Measurements from ENCODE around the gene GFRA1. TPM values are rescaled to one million over a fixed set of nuclear protein-coding genes. Genes with fewer than 3 reads are reported as not detected.

Gene GFRA1
- total RNA-seq, 2 experiments from 2014 or later: not detected

DNA sequence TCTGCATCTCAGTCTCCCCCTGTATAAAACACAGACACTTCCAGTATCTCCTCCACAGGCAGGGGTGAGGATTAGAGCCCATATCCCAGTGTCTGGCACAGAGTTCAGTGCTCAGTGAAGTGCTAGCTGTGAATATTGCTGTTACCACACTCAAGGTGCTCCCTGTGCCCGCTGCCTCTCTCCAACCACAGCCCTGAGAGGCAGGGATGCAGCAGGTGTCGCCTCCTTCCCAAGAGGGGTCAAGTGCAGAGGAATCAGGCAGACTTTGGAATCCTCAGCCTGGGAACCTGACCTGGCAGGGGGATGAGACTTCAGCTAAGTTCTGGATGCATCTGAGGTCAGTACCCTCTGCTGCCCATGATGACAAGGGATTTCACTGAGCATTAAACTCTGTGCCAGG, 163.1 kb downstream of the GFRA1 start:
- ChIA-PET POLR2A (interaction anchor here (1.1 kb wide), 1 partner anchor 19 kb away, joined by 3 read pairs; no protein-coding TSS in a partner anchor), CTCF (no interaction called here)
- TF ChIP-seq, protein P1, sequence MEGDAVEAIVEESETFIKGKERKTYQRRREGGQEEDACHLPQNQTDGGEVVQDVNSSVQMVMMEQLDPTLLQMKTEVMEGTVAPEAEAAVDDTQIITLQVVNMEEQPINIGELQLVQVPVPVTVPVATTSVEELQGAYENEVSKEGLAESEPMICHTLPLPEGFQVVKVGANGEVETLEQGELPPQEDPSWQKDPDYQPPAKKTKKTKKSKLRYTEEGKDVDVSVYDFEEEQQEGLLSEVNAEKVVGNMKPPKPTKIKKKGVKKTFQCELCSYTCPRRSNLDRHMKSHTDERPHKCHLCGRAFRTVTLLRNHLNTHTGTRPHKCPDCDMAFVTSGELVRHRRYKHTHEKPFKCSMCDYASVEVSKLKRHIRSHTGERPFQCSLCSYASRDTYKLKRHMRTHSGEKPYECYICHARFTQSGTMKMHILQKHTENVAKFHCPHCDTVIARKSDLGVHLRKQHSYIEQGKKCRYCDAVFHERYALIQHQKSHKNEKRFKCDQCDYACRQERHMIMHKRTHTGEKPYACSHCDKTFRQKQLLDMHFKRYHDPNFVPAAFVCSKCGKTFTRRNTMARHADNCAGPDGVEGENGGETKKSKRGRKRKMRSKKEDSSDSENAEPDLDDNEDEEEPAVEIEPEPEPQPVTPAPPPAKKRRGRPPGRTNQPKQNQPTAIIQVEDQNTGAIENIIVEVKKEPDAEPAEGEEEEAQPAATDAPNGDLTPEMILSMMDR (IDR thresholded peaks at IDR 0.05): no peak
- Mint-ChIP-seq H3K27ac (no peak overlapping the region), H3K4me3 (no peak overlapping the region), H3K4me1 (ENCODE audit: low read depth) (no peaks in the 10 kb centered on the region), H3K9me3 (no peaks in the 10 kb centered on the region), H3K27me3 (no peaks in the 10 kb centered on the region), H3K36me3 (ENCODE audit: low read depth) (no peaks in the 10 kb centered on the region)
- no peak for DNase-seq
- no peak for ATAC-seq
- intact Hi-C loops (cut with micrococcal nuclease): no loop called here

DNA sequence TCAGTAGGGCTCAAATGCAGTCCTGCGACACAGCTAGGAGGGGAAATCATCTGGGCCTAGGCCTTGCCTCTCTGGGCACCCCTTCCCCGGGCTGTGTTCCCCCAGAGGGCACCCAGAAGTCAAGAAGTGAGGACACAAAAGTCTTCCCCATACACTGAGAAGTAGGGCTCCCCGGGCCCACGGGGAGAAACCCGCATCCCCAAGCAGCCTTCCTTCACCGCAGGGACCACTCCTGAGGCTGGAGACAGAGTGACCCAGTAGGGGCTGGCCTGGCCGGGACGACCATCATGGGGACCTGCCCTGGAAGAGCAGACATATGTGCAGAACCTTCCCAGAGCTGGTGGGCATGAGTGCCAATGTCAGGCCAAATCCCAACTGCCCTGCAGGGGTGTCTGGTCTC, 163.5 kb downstream of the GFRA1 start:
- POLR2A ChIA-PET: interaction anchor here (1.1 kb wide), 1 partner anchor 19 kb away, joined by 3 read pairs; no protein-coding TSS in a partner anchor
- CTCF ChIA-PET: no interaction called here
- Mint-ChIP-seq H3K27me3 (no peaks in the 10 kb centered on the region), H3K4me3 (no peak overlapping the region), H3K9me3 (no peaks in the 10 kb centered on the region), H3K4me1 (ENCODE audit: low read depth) (no peaks in the 10 kb centered on the region), H3K27ac (no peak overlapping the region), H3K36me3 (ENCODE audit: low read depth) (no peaks in the 10 kb centered on the region)
- DNase-seq (no peak), ATAC-seq (no peak)
- TF ChIP-seq, protein P1 (IDR thresholded peaks at IDR 0.05): no peak
- intact Hi-C loops (cut with micrococcal nuclease): no loop called here

DNA sequence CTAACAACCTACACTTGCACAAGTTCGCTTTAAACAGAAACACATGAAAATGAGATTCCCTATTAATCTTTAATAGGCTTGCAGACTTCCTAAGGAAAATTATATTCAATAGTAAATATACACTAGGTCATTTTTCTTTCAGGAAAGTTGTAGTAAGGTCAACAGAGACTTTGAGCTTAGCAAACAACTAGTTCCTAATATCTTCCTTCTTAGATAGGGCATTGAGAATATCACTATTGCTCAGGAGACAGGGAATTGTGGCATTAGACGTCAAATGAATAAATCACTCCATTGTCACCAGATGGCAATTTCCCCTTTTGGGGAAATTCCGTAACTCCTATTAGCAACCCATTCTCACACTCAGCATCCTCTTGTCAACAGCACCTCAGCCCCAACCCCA, 164.9 kb downstream of the GFRA1 start:
- ChIA-PET POLR2A (no interaction called here), CTCF (no interaction called here)

DNA sequence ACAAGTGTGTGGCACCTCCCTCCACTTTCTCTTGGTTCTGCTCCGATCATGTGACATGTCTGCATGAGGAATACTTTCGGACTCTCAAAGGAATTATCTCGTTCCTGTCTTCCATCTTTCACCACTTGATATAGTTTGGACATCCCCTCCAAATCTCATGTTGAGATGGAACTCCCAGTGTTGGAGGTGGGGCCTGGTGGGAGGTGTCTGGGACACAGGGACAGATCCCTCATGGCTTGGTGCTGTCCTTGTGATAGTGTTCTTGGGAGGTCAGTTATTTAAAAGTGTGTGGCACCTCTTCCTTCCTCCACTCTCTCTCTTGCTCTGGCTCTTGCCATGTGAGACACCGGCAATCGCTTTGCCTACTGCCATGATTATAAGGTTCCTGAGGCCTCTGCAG, 166.4 kb downstream of the GFRA1 start:
- Mint-ChIP-seq H3K4me1 (ENCODE audit: low read depth) (no peaks in the 10 kb centered on the region), H3K9me3 (no peaks in the 10 kb centered on the region), H3K4me3 (no peak overlapping the region), H3K36me3 (ENCODE audit: low read depth) (no peaks in the 10 kb centered on the region), H3K27me3 (no peaks in the 10 kb centered on the region), H3K27ac (no peak overlapping the region)
- intact Hi-C loops (cut with micrococcal nuclease): no loop called here
- no peak for DNase-seq
- ATAC-seq: no peak
- TF ChIP-seq, protein P1 (IDR thresholded peaks at IDR 0.05): no peak
- CTCF ChIA-PET: no interaction called here
- POLR2A ChIA-PET: no interaction called here

More for the DNA sequence above, 164.9 kb downstream of the GFRA1 start:
- ATAC-seq: no peak
- TF ChIP-seq, protein P1 (IDR thresholded peaks at IDR 0.05): no peak
- H3K4me3 Mint-ChIP-seq: no peak overlapping the region
- H3K27me3 Mint-ChIP-seq: no peaks in the 10 kb centered on the region
- no peaks in the 10 kb centered on the region for H3K36me3 Mint-ChIP-seq (ENCODE audit: low read depth)
- no peaks in the 10 kb centered on the region for H3K9me3 Mint-ChIP-seq
- H3K27ac Mint-ChIP-seq: no peak overlapping the region
- H3K4me1 Mint-ChIP-seq (ENCODE audit: low read depth): no peaks in the 10 kb centered on the region
- DNase-seq: no peak
- intact Hi-C loops (cut with micrococcal nuclease): no loop called here

DNA sequence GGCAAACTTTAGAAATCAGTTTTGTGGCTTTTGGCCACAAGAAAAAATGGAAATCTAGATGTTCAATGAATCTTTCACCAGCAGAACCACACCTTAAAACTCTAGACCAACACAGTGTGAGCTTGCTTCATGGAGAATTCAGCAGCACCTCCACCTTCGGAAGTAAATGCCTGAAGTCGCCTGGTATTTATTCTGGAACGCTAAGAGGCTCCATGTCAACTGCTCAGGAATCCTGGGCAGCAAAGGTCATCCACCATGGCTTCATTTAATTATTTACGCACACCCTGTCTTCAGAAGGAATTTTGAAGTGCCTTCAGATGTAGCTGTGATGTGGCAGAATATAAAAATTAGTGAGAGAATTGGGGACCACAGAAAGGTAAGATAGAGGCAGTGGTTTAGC, 167.7 kb downstream of the GFRA1 start:
- H3K4me3 Mint-ChIP-seq: no peak overlapping the region
- ChIA-PET CTCF (no interaction called here), POLR2A (no interaction called here)
- intact Hi-C loops (cut with micrococcal nuclease): no loop called here
- ATAC-seq (no peak), DNase-seq (no peak)
- TF ChIP-seq, protein P1 (IDR thresholded peaks at IDR 0.05): no peak
- no peaks in the 10 kb centered on the region for H3K36me3 Mint-ChIP-seq (ENCODE audit: low read depth)
- H3K27ac Mint-ChIP-seq: no peak overlapping the region
- H3K27me3 Mint-ChIP-seq: no peaks in the 10 kb centered on the region
- no peaks in the 10 kb centered on the region for H3K9me3 Mint-ChIP-seq
- H3K4me1 Mint-ChIP-seq (ENCODE audit: low read depth): no peaks in the 10 kb centered on the region
